Astrocyte of the hippocampus (primary cell): ENCODE data around the gene CDK8.
"Not testable (repeated sequence)": the region's sequence is repeated elsewhere in the genome, so short reads cannot be mapped to it uniquely, and the experiment has no call there.

Experiments used
- DNase-seq: peaks from one replicate; pipeline ENCODE4 v3.0.0; 2011; ENCODE audit warnings: low read depth, low spot score

CDK8 gene

DNA sequence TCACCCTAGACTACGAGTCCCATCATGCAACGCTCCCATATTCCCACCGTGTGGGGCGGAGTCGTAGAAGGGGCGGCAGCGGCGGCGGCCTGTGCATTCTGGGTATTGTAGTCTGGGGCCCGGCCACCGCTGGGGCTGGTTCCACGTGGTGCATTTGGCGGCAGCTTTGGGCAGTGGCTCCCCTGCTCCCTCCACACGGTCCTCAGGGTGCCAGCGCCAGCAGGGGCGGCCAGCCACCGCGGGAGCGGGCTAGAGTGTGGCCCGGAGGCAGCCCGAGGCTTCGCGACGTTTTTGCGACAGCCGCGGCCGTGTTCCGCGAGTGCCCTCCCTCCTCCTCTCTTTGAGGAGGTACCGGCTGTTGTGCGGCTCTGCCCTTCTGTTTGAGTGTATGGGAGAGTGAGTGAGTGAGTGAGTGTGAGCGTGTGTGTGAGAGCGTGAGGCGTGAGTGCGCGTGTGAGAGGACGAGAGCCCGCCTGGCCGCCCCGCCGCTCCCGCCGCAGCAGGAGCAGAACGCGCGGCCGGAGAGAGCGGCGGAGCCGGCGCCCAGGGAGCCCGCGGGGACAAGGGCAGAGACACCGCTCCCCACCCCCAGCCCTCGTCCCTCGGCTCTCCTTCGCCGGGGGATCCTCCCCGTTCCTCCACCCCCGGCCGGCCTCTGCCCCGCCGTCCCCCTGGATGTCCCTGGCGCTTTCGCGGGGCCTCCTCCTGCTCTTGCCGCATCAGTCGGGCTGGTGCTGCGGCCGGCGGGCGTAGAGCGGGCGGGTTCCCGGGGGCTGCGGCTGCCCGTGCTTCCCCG is at the start of gene CDK8:
CDK8 (plus strand) TSS at position 343 of the 796 bp plus-strand sequence. CDS start 513 bp downstream, outside the sequence.
- peak; percentile 96 for DNase-seq

DNA sequence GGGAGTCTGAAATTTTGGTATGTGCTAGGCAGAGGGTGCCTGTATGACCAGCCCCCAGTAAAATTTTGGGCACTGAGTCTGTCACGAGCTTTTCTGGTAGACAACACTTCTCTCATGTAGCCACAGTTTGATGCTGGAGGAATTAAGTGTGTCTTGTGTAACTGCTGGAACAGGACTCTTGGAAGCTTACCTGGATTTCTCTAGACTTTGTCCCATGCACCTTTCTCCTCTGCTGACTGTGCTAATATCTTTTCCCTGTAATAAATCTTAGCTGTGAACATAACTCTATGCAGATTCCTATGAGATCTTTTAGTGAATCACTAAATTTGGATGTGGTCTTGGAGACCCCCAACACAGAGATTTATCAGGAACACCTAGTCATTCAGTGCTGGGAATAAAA is 45.6 kb upstream of the CDK8 start:
- no peak for DNase-seq

DNA sequence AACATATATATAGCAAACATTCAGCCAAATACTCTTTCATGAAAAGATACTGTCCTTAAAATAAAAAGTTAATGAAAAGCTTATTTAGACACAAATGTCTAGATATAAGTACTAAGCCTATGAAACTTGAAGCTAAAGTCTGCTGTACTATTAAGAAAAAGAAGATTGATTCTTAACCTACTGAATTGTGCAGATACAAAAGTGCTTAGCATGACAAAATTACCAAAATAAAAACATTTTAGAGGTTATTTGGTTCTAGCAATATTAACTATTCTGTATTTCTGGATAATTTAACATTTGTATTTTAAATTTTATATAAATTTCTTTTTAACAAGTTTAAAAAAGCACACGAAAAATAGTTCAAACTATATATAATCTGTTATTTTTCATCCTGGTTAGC is 40.6 kb upstream of the CDK8 start:
- DNase-seq, result no peak

DNA sequence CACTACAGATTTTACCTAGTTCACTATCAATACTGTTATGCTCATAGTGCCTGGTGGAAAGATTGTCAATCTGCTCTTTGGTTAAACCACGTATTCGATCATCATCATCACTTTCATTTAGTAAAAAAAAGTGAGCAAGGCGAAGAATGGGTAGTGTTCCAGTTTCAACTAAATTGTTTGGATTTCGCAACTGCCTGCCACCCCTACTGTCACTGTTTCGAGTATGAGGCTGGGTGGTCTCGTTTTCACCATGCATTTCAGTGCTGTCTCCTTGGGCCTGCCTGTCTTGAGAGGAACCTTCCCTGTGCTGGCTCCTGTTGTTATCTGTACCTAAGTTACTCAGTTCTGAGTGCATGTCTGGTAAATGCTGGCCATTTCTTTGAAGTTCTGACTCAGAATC is 39.9 kb upstream of the CDK8 start:
- no peak for DNase-seq

DNA sequence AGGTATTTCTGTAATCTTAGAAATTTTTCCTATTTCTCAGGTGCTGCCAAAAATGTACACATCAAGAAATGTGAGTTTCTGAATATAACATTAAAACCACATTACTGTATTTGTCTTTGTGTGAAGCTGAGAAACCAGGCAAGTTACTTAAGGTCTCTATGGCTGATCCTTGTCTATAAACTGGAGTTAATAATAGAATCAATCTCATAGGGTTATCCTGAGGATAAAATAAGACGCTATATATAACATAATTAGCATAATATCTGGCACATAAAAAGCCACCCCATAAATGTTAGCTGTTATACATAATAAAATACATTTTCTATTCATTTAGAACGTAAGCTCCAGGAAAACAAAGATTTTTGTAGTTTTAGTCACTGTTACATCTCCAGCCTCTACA is 37.9 kb upstream of the CDK8 start:
- DNase-seq, result no peak

DNA sequence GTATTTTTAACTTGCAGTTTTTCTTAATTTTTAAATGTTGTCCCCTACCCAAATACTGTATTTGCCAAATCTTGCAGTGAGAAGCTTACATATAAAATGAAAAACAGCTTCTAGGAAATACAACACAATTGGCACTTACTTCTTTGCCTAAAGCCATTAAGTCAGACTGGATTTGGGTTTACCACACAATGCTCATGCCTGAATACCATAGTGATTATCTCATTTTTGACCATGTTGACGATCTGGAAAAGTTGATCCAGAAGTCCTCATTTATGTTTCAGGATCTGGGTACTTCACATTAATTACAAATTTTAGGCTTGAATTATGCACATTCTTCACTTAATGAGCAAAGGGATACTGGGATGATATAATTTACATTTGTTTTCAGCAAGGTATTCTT is 34.2 kb upstream of the CDK8 start:
- DNase-seq, result peak; percentile 56

DNA sequence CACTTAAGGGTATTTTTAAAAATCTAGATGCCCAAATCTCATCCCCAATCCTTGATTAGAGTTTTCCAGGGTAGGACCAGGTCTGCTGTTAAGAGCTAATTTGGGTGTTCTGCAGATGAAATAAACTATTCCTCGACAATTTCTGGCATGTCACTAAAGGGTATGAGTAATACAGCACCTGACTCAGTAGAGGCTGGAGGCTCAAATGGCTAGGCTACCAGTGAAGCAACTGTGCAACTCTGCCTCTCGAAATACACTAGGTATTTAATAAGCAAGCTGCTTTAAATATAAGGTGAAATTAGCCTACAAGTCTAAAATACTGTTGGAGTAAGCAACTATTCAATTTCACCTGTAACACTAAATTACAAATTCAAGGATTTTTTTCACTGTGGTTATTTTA is 33.4 kb upstream of the CDK8 start:
- peak; percentile 55 for DNase-seq

DNA sequence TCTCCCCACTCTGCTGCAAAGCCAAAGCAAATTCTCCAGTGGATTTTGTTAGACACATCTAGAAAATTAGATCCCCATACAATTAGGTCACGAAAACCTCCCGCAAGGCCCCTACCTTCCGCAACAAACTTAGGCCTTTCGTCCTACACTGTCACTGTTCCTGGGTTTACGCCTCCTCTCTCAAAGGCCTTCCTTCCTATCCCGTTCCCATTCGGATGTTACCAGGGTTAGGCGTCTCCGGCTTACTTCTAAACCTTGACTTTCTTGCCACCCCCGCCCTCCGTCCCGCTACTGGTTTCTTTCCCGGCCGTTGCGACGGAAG is 32.6 kb upstream of the CDK8 start:
- DNase-seq, result no peak

DNA sequence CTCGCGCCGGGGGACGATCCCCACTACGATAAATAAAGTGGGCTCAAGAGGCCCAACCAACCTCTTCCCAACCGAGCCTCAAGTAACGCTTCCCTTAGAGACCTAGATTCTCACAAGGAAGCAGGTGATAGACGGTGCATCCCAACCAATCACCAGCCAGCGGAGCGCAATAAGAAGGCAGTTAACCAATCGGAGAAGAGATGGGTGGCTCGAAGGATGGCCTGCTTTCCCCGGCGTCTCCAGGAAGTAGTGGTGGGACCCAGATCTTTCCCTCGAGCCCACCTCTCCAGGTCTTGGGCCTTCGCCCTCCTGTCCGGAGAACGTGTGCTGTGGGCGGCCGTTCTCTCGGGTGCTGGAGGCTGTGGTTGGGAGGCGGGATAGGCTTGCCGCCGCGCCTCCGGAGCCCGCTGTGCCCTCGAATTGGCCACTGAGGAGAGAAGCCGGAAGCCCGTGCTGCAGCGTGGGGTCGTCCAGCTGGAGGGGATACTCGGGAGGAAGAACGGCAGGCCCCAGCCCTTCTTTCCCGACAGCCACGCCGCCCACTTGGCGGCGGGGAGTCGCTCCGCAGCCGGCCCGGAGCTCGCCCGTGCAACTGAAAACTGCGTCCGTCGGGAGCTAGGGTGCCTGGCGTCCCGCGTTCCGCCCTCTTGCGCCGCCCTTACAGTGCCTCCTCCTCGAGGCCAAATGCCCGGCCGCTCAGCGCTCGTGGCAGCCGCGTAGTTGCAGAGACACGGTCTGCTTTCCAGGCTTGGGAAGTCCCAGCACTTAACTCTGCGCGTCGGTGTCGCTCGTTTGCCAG is 32.0 kb upstream of the CDK8 start, which contains the start of gene RNF6:
RNF6 (minus strand) TSS at position 594 of the 799 bp plus-strand sequence. CDS start 2,665 bp downstream, outside the sequence.
- peak; percentile 99 for DNase-seq

DNA sequence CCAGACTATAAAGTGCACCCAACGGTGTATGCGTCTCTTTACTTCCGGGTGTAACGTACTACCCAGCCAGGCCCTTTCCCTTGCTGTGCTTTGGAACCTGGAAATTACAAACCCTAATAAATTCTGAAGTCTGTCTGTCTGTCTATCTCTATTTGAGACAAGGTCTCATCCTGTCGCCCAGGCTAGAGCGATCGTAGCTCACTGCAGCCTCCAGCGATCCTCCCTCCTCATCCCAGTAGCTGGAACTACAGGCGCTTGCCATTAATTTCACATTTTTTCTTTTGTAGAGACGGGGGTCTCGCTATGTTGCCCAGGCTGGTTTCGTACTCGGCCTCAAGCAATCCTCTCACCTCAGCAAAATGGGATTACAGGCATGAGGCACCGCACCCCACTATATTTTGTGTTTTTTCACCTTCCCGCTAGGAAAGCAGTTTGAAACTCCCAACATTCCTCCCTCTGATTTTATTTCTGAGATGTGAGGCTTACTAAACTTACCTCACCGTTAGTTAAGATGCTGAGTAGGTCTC is 31.3 kb upstream of the CDK8 start:
- no peak for DNase-seq

DNA sequence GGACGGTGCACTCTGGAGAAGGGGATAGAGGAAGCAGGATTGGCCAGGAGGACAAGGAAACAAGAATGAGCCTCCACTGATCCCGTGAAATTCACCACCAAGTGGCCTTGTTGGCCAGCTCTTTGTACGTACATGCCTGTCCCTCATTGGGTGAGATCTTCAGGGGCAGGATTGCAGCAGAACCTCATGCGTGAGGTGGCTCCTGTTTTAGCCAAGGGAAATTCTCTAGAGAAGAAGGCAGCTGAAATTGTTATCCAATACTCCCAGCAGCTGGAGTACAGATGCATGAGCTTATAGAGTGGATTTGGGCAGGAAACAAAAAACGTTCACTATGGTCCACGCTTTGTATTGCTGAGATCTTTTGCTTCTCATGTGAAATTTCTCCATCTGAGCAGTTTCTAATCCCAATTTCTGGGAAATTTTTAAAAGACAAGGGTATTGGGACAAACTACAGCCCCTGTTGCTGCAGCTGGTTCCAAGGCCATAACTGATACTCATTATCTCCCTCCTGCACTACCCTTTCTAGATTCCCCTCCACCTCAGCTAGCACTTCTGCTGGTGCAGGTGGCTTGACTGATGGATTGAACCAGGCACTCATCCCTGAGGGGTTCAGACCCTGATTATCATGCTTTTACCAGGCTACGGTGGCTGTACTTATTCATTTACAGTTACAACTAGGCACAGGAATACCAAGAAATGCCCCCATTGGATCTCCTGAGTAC is 27.9 kb upstream of the CDK8 start:
- no peak for DNase-seq

DNA sequence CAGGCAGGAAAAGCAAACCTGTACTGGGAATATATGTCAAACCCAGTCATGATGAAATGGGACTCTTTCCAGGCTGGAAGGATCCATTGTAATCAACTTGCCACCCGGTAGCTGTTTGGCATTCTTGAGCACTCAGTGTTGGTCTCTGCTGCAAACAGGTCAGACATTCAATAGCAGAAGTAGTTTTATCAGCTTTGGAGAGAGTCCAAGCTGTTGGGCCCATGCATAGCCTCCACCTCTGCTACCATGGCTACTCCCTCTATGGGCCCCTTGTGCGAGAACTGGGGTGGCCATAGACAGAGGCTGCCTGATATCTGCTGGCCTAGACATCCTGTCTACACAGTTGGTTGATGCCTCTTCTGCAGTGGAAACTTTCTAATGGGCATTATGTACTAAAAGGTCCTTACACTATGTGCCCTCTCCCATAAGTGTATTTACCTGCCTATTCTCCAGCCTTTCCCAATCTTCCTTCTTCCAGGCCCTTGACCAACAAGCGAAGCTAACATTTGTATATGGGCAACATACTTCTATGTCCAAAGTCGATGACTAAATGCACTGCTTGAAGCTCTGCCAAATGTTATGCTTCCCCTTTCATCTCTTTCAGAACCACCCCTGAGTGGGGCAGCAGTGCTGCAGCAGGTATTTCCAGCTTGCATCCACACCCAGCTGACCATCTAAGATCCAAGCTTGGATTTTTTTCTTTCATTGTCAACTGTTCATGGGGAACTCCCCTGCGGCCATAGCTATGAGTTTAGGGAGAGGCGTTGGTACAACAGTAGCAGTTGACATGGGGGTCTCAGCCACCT is 26.6 kb upstream of the CDK8 start:
- DNase-seq, result no peak

DNA sequence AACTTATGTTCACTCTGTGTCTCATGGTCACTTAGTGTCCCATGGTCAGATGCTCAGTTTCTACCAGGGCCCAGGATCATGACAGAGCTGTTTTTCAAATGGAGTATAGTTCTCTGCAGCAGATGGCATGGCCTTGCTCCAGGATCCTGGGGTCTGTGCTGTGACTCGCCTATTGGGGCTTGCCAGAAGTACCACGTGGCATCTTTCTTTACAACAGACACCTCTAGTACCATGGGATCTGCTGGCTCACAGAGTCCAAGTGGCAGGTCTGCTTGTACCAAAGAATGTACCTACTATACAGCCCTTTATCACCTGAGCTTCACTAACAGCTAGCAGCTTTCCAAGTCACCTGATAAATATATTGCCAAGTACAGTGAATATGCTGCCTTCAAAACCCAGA is 25.8 kb upstream of the CDK8 start:
- peak; percentile 9 for DNase-seq

DNA sequence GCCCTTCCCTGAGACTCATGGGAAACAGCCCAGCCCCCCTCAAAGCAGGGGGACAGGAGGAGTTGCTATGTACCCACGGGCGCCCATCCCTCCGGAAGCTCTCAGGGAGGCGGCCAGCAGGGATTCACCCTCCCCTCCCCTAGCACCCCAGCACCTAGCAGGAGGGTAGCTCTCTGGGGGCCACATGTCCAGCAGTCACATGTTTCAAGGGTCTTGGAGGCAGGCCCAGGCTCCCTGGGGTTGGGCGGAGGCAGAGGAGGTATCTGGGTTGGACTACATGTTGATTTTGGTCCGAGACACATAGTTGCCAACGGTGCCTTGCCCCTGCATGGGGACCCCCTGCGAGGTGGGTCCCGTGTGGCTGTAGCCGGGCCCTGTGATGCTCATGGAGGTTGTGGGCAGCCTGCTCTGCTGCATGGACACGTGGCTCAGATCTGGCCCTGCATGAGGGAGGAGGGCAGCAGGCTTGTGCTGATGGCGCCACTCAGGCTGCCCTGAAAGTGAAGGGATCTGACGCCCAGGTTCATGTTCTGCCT is 24.8 kb upstream of the CDK8 start:
- DNase-seq, result no peak

DNA sequence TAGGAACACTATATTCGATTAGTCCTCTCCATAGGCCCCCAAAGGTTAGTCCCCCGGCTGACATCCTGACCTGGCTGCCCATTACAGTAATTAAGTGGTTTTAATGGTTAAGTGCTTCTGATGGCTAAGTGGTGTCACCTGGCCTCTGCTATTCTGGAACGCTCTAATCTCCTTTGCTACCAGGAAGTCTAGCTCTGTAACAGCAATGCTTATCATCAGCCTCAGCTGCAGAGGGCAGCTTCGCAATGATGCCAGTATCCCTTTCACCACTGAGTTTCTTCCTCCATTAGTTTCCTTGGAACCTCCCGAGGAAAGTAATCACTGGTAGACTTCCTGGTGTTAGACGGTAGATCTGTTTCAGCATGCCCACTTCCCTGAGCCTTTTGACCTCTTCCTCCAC is 23.2 kb upstream of the CDK8 start:
- DNase-seq, result no peak

DNA sequence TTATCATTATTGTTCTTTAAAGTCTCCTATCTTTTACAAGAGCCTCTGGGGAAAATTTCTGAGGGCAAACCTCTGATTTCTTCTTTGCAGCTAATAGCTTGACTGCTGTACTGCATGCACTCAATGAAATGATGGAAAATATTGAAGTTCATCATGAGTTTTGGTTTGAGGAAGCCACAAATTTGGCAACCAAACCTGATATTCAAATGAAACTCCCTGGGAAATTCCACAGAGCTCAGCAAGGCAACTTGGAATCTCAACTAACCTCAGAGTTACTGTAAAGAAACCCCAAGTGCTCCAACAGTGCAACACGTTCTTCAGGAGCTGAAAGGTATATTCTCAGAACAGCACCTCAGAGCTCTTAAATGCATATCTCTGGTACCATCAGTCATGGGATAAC is 17.6 kb upstream of the CDK8 start:
- DNase-seq, result peak; percentile 51

DNA sequence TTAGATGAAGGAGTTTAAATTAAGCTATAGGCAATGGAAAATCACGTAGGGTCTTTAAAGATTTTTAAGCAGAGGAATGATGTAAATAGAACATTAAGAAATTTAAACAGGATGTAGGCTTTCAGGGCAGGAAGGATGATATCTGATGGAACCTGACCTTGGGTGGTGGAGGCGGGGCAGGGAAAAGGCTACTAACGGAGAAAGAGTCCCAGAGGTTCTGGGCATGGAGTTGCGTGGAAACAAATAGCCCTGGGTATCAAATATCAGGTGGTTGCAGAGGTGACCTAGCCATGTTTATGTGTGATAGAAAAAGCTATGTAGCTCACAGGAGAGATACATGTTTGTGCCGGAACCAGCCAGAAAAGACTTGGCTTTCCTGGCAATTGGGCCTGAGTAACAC is 7.8 kb upstream of the CDK8 start:
- no peak for DNase-seq

DNA sequence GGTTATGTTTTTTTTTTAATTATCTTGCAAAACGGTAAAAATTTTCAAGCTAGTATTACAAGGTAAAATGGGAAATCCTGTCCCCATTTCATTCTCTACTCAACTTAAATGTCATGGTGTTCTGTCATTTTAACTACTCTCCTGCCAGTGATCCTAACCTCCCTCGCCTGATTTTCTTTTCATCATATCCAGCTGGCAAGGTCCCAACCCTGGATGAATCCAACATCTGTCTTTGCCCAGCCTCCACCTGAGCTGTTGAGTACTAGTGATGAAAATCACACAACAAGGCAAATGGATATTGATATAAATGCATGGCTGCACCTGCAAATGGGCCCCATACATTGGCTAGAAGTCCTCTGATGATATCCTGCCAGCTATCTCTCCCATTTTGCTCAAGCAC is 6.9 kb upstream of the CDK8 start:
- DNase-seq, result no peak

DNA sequence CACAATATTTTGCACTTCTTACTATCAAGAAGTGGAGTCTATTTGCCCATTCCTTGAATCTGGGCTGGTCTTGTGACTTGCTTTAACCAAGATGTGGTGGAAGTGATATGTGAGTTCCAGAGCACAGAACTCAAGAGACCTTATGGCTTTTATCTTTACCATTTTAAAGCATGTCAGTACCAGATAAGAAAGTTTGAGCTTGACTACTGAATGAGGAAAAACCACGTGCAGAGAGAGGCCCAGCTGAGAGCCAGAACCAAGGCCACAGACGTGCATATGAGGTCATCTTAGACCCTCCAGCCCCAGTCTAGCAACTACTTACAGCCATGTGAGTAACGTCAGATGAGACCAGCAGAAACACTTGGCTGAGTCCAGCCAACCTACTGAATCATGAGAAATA is 6.3 kb upstream of the CDK8 start:
- DNase-seq, result no peak

DNA sequence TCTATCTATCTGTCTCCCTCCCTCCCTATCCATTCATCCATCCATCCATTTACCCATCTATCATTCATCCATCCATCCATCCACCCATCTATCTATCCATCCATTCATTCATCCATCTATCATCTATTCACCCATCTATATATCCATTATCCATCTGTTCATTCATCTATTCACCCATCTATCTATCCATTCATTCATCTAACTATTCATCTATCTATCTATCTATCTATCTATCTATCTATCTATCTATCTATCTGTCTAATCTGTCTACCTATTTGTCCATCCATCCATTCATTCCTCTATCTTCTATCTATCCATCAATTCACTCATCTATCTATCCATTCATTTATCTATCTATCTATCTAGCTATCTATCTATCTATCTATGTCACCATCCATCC is 4.4 kb upstream of the CDK8 start:
- DNase-seq, result no peak

DNA sequence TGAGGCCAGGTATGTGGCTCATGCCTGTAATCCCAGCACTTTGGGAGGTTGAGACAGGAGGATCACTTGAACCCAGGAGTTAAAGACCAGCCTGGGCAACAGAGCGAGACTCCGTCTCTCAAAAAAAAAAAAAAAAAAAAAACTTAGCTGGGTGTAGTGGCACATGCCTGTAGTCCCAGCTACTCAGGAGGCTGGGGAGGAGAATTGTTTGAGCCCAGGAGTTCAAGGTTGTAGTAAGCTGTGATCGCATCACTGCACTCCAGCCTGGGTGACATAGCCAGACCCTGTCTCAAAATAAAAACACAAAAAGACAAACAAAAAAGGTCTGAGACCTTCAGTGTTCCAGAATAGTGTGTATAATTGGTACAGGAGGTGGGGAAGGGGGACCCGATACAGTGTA is 1.9 kb upstream of the CDK8 start:
- not testable (repeated sequence) for DNase-seq
